K562 (cell line): ENCODE data around the gene NCKIPSD. TPM values are rescaled to one million over a fixed set of nuclear protein-coding genes. Genes with fewer than 3 reads are reported as not detected.

Experiments used
- ATAC-seq: fragments of 200-7000 bp; cut with Tn5 transposase; 3 replicates; pipeline ENCODE4 v1.9.1; 2020; ENCODE audit warnings: moderate library complexity
- BruUV-seq: library from RNA; stranded (reverse); fragments of 400-500 nt; replicated peaks from 2 replicates; lab custom pipeline; 2021; lab: Mats Ljungman, UMichigan
- CTCF ChIA-PET: fragments of 300-600 bp; formaldehyde crosslinking; extraction: SDS; loops from one replicate; lab custom pipeline; 2021; ENCODE audit warnings: low intra/inter-chr PET ratio; lab: Yijun Ruan, JAX
- POLR2A ChIA-PET: fragments of 300-600, 350-650 bp; sonication (Branson Sonifier 250); formaldehyde crosslinking; extraction: SDS; loops from one replicate; lab custom pipeline; 2021; ENCODE audit warnings: antibody characterized with exemption, inconsistent platforms; lab: Yijun Ruan, JAX
- DNase-seq, 4 experiments: peaks; one replicate each; pipeline versions ENCODE4 v3.0.0 to v3.0.0-alpha.2; 2011 to 2018; ENCODE audit warnings: low spot score in 3 of 4, mixed read lengths in 3 of 4; ENCODE audit errors: extremely low read depth in 1 of 4
- FAIRE-seq: peaks from 2 replicates; lab custom pipeline; 2011; peaks lifted over from hg19 to GRCh38; lab: Jason Lieb, UNC
- H2AFZ ChIP-seq: 2 replicates; pipeline ENCODE4 v1.6.0; 2011; ENCODE audit warnings: low read depth, low read length, control low read depth, inconsistent platforms
- H3K27ac ChIP-seq: fragments of 200-600 bp; 3 replicates; pipeline ENCODE4 v1.8.0; 2011; ENCODE audit warnings: low read depth, mild to moderate bottlenecking, control low read depth, inconsistent platforms, low read length, moderate library complexity, mixed read lengths; ENCODE audit errors: extremely low read depth
- H3K27me3 ChIP-seq, 2 experiments: fragments of 300-600 bp in 1 of 2; 2 replicates in 1 of 2; 3 replicates in 1 of 2; pipeline versions ENCODE4 v1.6.0 to v1.8.0; 2011; ENCODE audit warnings: inconsistent platforms in 2 of 2, low read length in 2 of 2, mild to moderate bottlenecking in 1 of 2, mixed read lengths in 1 of 2, moderate library complexity in 1 of 2; ENCODE audit not compliant: control insufficient read depth in 2 of 2, insufficient read depth in 2 of 2
- H3K36me3 ChIP-seq: fragments of 300-600 bp; 3 replicates; pipeline ENCODE4 v1.8.0; 2011; ENCODE audit warnings: mild to moderate bottlenecking, low read length, inconsistent platforms; ENCODE audit not compliant: control insufficient read depth, insufficient read depth
- H3K4me1 ChIP-seq, 2 experiments: fragments of 200-600 bp in 1 of 2; replicated peaks in 1 of 2; 2 replicates in 1 of 2; 3 replicates in 1 of 2; pipeline versions ENCODE4 v1.5.1 to v1.8.0; 2011; ENCODE audit warnings: inconsistent platforms in 2 of 2, low read length in 2 of 2, mild to moderate bottlenecking in 1 of 2, mixed read lengths in 1 of 2, moderate library complexity in 1 of 2; ENCODE audit not compliant: control insufficient read depth in 2 of 2, insufficient read depth in 2 of 2
- H3K4me2 ChIP-seq: 2 replicates; pipeline ENCODE4 v1.6.1; 2011; ENCODE audit warnings: low read length, control low read depth, inconsistent platforms, mixed read lengths; ENCODE audit not compliant: insufficient read depth
- H3K4me3 ChIP-seq: fragments of 200-600 bp; sonication (generic), shearing (Covaris generic); 2 replicates; pipeline ENCODE4 v1.5.1; 2016; ENCODE audit warnings: control low read depth, inconsistent platforms
- H3K79me2 ChIP-seq: fragments of 200-600 bp; 3 replicates; pipeline ENCODE4 v1.8.0; 2011; ENCODE audit warnings: low read length, inconsistent platforms; ENCODE audit not compliant: control insufficient read depth, insufficient read depth
- H3K9ac ChIP-seq, 2 experiments: 2 replicates each; pipeline versions ENCODE4 v1.6.0 to v1.6.1; 2011; ENCODE audit warnings: low read depth in 2 of 2, low read length in 2 of 2, control low read depth in 1 of 2, inconsistent platforms in 1 of 2, mild to moderate bottlenecking in 1 of 2, mixed read lengths in 1 of 2; ENCODE audit not compliant: insufficient read depth in 1 of 2
- H3K9me1 ChIP-seq: one replicate; pipeline ENCODE4 v1.6.0; 2011; ENCODE audit warnings: inconsistent platforms, mild to moderate bottlenecking, low read length, moderate library complexity; ENCODE audit not compliant: control insufficient read depth, insufficient read depth
- H3K9me3 ChIP-seq: replicated peaks from 2 replicates; pipeline ENCODE4 v1.5.1; 2011; ENCODE audit warnings: low read depth, low read length, inconsistent platforms; ENCODE audit not compliant: control insufficient read depth, insufficient read depth
- H4K20me1 ChIP-seq: replicated peaks from 2 replicates; pipeline ENCODE4 v1.6.1; 2011; ENCODE audit warnings: low read length, inconsistent platforms, mixed read lengths; ENCODE audit not compliant: control insufficient read depth, insufficient read depth
- ESRRA ChIP-seq: fragments of 450-650 bp; IDR thresholded peaks from 2 replicates; pipeline ENCODE4 v1.6.1; 2014; ENCODE audit warnings: low read depth, mild to moderate bottlenecking, moderate library complexity, borderline replicate concordance
- GTF2A2 ChIP-seq: IDR thresholded peaks from 2 replicates; pipeline ENCODE4 v1.6.1; 2016; ENCODE audit warnings: mild to moderate bottlenecking, missing genetic modification characterization, missing compliant biosample characterization
- NFE2L1 ChIP-seq: fragments of 450-650 bp; IDR thresholded peaks from 2 replicates; pipeline ENCODE4 v1.6.1; 2016; ENCODE audit warnings: missing genetic modification characterization, low read depth, mild to moderate bottlenecking, missing compliant biosample characterization, moderate library complexity, borderline replicate concordance
- RNF2 ChIP-seq: sonication (generic); IDR thresholded peaks from 2 replicates; pipeline ENCODE4 v1.6.1; 2016
- SMARCE1 ChIP-seq: fragments of 450-650 bp; IDR thresholded peaks from 2 replicates; pipeline ENCODE4 v1.7.1; 2016; ENCODE audit warnings: mild to moderate bottlenecking
- SREBF1 ChIP-seq: fragments of 150-350 bp; IDR thresholded peaks from 2 replicates; pipeline ENCODE4 v1.6.1; 2014; ENCODE audit warnings: antibody characterized with exemption, low read depth, low read length, borderline replicate concordance
- SRF ChIP-seq, 2 experiments: fragments of 250-450, 450-650 bp in 1 of 2; sonication (Bioruptor Pico) in 1 of 2; sonication (generic) in 1 of 2; formaldehyde crosslinking; IDR thresholded peaks; 2 replicates each; pipeline versions ENCODE4 v1.5.0 to v1.5.1; 2020 to 2022; ENCODE audit warnings: mild to moderate bottlenecking in 1 of 2, missing genetic modification reagents in 1 of 2
- TEAD1 ChIP-seq, 2 experiments: fragments of 450-650 bp in 1 of 2; sonication (generic) in 1 of 2; formaldehyde crosslinking; IDR thresholded peaks; 2 replicates each; pipeline versions ENCODE4 v1.4.0 to v1.8.0; 2020 to 2022; ENCODE audit warnings: mild to moderate bottlenecking in 2 of 2, missing genetic modification reagents in 1 of 2
- U2AF2 ChIP-seq: fragments of 200-400 bp; formaldehyde crosslinking; optimal IDR thresholded peaks from 2 replicates; pipeline ENCODE3; 2017; ENCODE audit warnings: low read depth, mild to moderate bottlenecking, low read length
- YY1 ChIP-seq, 3 experiments: IDR thresholded peaks; 2 replicates each; pipeline ENCODE4 v1.6.1; 2011; ENCODE audit warnings: low read length in 2 of 3, mild to moderate bottlenecking in 2 of 3, moderate library complexity in 2 of 3, borderline replicate concordance in 1 of 3, control low read depth in 1 of 3, low read depth in 1 of 3; ENCODE audit not compliant: insufficient read depth in 3 of 3, insufficient replicate concordance in 2 of 3, control insufficient read depth in 1 of 3, insufficient read length in 1 of 3; ENCODE audit errors: extremely low read depth in 1 of 3
- ZNF41 ChIP-seq: fragments of 250-450 bp; sonication (Bioruptor Pico); conservative IDR thresholded peaks from 2 replicates; pipeline ENCODE4 v1.4.0; 2020; ENCODE audit warnings: mild to moderate bottlenecking
- WGBS: fragments of 100-300 bp; shearing (Covaris generic); methylation state at CpG from one replicate; pipeline ENCODE4 v1.1.6; 2016; ENCODE audit warnings: low coverage, mixed read lengths; ENCODE audit not compliant: insufficient coverage; ENCODE audit errors: missing lambda C conversion rate; 5-methylcytosine and 5-hydroxymethylcytosine counted together
- in situ Hi-C: fragments of 300-500 bp; cut with MboI; formaldehyde crosslinking; loops from 4 replicates; pipeline ENCODE4 v1.15.0; 2018; ENCODE audit warnings: inconsistent platforms, mixed read lengths
- intact Hi-C: fragments of 100-400 bp; cut with micrococcal nuclease; formaldehyde crosslinking; loops from 2 replicates; pipeline ENCODE4 v1.14.2; 2022
- polyA plus RNA-seq, 8 experiments: library from polyadenylated mRNA; depleted of rRNA in 4 of 8; stranded (reverse) in 5 of 8; unstranded in 3 of 8; fragments of >200 nt; fragmentation: Nextera tagmentation in 2 of 8; fragmentation: Illumina TruSeq in 1 of 8; extraction: Ambion mirVana in 2 of 8; extraction: Trizol in 1 of 8; gene quantifications; 2 replicates each; pipeline versions ENCODE4 v1.2.1 to v1.2.3, GENCODE V29; 2011 to 2014; ENCODE audit warnings: inconsistent platforms in 1 of 8, missing spikeins in 1 of 8
- total RNA-seq, 7 experiments: library from RNA; depleted of rRNA in 6 of 7; stranded (reverse); fragments of >200 nt in 6 of 7; fragmentation: Illumina TruSeq in 2 of 7; extraction: Trizol in 2 of 7; gene quantifications; 2 replicates each; pipeline versions ENCODE4 v1.2.1 to v1.2.3, GENCODE V29; 2011 to 2021; ENCODE audit warnings: low replicate concordance in 1 of 7
- TF ChIP-seq, protein P1 (sequence below): sonication (generic); formaldehyde crosslinking; IDR thresholded peaks from 2 replicates; pipeline ENCODE4 v1.8.0; 2022; ENCODE audit warnings: mild to moderate bottlenecking, low read depth, missing genetic modification reagents
- TF ChIP-seq, protein P2 (sequence below), 2 experiments: fragments of 450-650 bp; conservative IDR thresholded peaks; 2 replicates each; pipeline ENCODE4 v1.6.1; 2017; ENCODE audit warnings: mild to moderate bottlenecking in 2 of 2, moderate library complexity in 2 of 2

NCKIPSD gene
- total and polyA plus RNA-seq, 9 of the 15 experiments (the other 6 are each of a cell fraction or from before 2014, with no cell fraction given): 0.49 to 24.4 (median 12.3) TPM

DNA sequence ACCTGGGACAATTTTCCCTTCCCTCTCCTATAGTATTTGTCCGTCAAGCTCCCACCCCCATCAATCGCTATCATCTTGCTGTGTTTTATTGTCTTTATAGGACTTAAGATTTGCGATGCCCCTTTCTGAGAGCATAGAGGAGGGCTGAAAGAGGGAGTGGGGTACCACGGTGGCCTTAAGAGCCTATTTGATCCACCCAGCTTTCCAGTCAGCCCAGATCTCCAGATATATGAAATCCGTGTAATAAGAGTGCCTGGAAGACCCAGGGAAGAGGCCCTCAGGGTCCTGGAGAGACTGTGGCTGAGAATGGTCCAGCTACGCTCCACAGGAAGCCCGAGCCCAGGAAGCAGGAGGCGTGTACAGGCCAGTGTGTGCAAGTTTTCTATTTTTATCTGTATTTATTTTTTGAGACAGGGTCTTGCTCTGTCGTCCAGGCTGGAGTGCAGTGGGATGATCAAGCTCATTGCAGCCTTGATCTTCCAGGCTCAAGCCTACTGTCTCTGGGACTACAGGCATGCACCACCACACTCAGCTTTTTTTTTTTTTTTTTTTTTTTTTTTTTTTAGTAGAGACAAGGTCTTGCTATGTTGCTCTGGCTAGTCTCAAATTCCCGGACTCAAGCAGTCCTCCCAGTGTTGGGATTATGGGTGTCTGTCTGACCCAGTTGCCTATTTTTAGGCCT, 964 bp upstream of the NCKIPSD start:
- intact Hi-C loops: no loop called here
- Histone ChIP-seq H3K4me3 (peak overlapping the region; percentile 88), H3K36me3 (peaks cover 63% of the 10 kb centered on the region), H3K27me3 (no peaks in the 10 kb centered on the region), H2AFZ (no peak overlapping the region)
- TF ChIP-seq TEAD1 (CRISPR knock-in tag; IDR thresholded peaks at IDR 0.05) (no peak), SREBF1 (no peak), RNF2 (no peak), U2AF2 (no peak), SMARCE1 (no peak), ZNF41 (CRISPR knock-in tag) (no peak), NFE2L1 (tag) (no peak), GTF2A2 (no peak), YY1 (IDR thresholded peaks at IDR 0.05; ENCODE audit: borderline replicate concordance in 1 of 3, control insufficient read depth in 1 of 3, extremely low read depth in 1 of 3, insufficient read depth in 3 of 3, insufficient read length in 1 of 3, insufficient replicate concordance in 2 of 3, low read depth in 1 of 3, low read length in 2 of 3) (no peak), SRF (CRISPR knock-in tag; IDR thresholded peaks at IDR 0.05) (no peak), ESRRA (no peak)
- TF ChIP-seq, protein P1, sequence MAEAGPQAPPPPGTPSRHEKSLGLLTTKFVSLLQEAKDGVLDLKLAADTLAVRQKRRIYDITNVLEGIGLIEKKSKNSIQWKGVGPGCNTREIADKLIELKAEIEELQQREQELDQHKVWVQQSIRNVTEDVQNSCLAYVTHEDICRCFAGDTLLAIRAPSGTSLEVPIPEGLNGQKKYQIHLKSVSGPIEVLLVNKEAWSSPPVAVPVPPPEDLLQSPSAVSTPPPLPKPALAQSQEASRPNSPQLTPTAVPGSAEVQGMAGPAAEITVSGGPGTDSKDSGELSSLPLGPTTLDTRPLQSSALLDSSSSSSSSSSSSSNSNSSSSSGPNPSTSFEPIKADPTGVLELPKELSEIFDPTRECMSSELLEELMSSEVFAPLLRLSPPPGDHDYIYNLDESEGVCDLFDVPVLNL (CRISPR knock-in tag): no peak
- TF ChIP-seq, protein P2, sequence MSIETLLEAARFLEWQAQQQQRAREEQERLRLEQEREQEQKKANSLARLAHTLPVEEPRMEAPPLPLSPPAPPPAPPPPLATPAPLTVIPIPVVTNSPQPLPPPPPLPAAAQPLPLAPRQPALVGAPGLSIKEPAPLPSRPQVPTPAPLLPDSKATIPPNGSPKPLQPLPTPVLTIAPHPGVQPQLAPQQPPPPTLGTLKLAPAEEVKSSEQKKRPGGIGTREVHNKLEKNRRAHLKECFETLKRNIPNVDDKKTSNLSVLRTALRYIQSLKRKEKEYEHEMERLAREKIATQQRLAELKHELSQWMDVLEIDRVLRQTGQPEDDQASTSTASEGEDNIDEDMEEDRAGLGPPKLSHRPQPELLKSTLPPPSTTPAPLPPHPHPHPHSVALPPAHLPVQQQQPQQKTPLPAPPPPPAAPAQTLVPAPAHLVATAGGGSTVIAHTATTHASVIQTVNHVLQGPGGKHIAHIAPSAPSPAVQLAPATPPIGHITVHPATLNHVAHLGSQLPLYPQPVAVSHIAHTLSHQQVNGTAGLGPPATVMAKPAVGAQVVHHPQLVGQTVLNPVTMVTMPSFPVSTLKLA (conservative IDR thresholded peaks at IDR 0.05): no peak
- TF ChIP-seq, all 486 proteins: peak for 0
- H3K79me2 ChIP-seq: peaks cover 27% of the 10 kb centered on the region
- H3K4me2 ChIP-seq: peak overlapping the region; percentile 91; the same call in 1 of the 2 replicates
- in situ Hi-C loops: no loop called here
- H3K9me3 ChIP-seq: no peaks in the 10 kb centered on the region
- ChIA-PET POLR2A (interaction anchor here (0.7 to 1.1 kb wide), 2 partner anchors 10 to 12 kb away, joined by 3 read pairs; no protein-coding TSS in a partner anchor), CTCF (interaction anchor here (0.6 kb wide), 1 partner anchor 265 kb away, joined by 3 read pairs; no protein-coding TSS in a partner anchor)
- H4K20me1 ChIP-seq: peaks cover 13% of the 10 kb centered on the region; the same call in 1 of the 2 replicates
- 53% methylated on average over 7 of the region's 10 CpGs for WGBS
- H3K9me1 ChIP-seq: no peaks in the 10 kb centered on the region
- H3K4me1 ChIP-seq: peaks cover 21 to 30% of the 10 kb centered on the region in 2 experiments; a peak in 4 of 5 replicates
- no peak overlapping the region for H3K27ac ChIP-seq
- no peak for ATAC-seq
- FAIRE-seq: no peak
- no peak for DNase-seq
- peak overlapping the region in 1 of 2 experiments; percentile 52; a peak in 2 of 4 replicates for H3K9ac ChIP-seq
- no TSS peak for BruUV-seq
